Neutrophil (primary cell): Measurements from ENCODE around the gene CREB3L2.

Experiments
- H3K27ac ChIP-seq: fragments of 200-600 bp; sonication (generic); 2 replicates; pipeline ENCODE4 v1.5.1; 2016; ENCODE audit warnings: mild to moderate bottlenecking, moderate library complexity
- H3K27me3 ChIP-seq: fragments of 200-600 bp; sonication (generic); 2 replicates; pipeline ENCODE4 v1.6.0; 2016; ENCODE audit warnings: mild to moderate bottlenecking
- H3K36me3 ChIP-seq: fragments of 200-600 bp; sonication (generic); 2 replicates; pipeline ENCODE4 v1.5.1; 2017
- H3K4me1 ChIP-seq, 2 experiments: fragments of 200-600 bp in 1 of 2; sonication (generic) in 1 of 2; 1 replicate in 1 of 2; 2 replicates in 1 of 2; pipeline versions ENCODE4 v1.5.1 to v1.6.1; 2013 to 2016; ENCODE audit warnings: low read depth in 1 of 2, low read length in 1 of 2, mild to moderate bottlenecking in 1 of 2, moderate library complexity in 1 of 2; ENCODE audit not compliant: control insufficient read depth in 1 of 2, insufficient read depth in 1 of 2
- H3K4me3 ChIP-seq, 2 experiments: fragments of 200-600 bp in 1 of 2; sonication (generic) in 1 of 2; 1 replicate in 1 of 2; 2 replicates in 1 of 2; pipeline ENCODE4 v1.5.1; 2013 to 2016; ENCODE audit warnings: low read depth in 1 of 2, low read length in 1 of 2, mild to moderate bottlenecking in 1 of 2, moderate library complexity in 1 of 2
- H3K9me3 ChIP-seq: fragments of 200-600 bp; sonication (generic); 2 replicates; pipeline ENCODE4 v1.5.1; 2016
- TF ChIP-seq, protein P1 (sequence below): fragments of 200-600 bp; sonication (generic); IDR thresholded peaks from 2 replicates; pipeline ENCODE4 v1.5.1; 2016; ENCODE audit warnings: antibody characterized with exemption

The CREB3L2 gene

DNA sequence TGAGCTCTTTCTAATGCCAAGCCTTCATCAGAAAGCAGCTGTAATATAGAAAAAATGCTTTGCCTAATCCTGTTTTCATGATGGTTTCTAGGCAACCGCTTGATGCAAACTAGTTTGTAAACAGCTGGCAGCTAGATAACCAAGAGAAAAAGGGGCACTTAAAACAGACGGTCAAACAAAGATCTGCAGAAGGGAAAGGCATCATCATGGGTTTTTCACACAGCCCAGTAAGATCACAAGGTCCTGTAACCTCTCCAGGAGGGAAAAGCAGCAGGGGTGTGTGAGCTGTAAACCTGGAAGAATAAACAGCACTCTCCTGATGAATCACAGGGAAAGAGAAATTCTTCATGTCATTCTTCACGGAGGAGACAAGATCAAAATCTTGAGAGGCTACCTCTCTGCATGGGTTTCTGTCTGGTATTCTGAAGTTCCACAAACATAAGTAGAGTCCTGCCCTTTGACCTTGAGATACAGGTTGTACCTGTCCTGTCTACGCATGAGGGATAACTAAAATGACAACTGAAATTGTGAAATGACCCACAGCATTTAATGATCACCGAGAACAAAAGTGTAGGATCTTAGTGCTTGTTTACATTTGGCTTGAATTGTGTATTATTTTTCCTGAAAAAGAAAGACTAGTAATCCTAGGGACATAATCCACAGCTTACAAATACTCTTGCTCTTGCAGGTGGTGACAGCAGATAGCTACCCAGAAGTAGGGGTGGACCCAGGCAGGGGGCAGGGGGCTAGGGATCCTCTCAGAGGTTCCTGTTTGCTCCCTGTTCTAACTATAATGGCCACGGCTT, 48.0 kb downstream of the CREB3L2 start:
- Histone ChIP-seq H3K4me1 (peaks cover 0 to 6% of the 10 kb centered on the region in 2 experiments), H3K4me3 (no peak overlapping the region), H3K36me3 (no peaks in the 10 kb centered on the region), H3K27ac (no peak overlapping the region), H3K9me3 (no peaks in the 10 kb centered on the region), H3K27me3 (no peaks in the 10 kb centered on the region)
- TF ChIP-seq, protein P1, sequence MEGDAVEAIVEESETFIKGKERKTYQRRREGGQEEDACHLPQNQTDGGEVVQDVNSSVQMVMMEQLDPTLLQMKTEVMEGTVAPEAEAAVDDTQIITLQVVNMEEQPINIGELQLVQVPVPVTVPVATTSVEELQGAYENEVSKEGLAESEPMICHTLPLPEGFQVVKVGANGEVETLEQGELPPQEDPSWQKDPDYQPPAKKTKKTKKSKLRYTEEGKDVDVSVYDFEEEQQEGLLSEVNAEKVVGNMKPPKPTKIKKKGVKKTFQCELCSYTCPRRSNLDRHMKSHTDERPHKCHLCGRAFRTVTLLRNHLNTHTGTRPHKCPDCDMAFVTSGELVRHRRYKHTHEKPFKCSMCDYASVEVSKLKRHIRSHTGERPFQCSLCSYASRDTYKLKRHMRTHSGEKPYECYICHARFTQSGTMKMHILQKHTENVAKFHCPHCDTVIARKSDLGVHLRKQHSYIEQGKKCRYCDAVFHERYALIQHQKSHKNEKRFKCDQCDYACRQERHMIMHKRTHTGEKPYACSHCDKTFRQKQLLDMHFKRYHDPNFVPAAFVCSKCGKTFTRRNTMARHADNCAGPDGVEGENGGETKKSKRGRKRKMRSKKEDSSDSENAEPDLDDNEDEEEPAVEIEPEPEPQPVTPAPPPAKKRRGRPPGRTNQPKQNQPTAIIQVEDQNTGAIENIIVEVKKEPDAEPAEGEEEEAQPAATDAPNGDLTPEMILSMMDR: no peak

DNA sequence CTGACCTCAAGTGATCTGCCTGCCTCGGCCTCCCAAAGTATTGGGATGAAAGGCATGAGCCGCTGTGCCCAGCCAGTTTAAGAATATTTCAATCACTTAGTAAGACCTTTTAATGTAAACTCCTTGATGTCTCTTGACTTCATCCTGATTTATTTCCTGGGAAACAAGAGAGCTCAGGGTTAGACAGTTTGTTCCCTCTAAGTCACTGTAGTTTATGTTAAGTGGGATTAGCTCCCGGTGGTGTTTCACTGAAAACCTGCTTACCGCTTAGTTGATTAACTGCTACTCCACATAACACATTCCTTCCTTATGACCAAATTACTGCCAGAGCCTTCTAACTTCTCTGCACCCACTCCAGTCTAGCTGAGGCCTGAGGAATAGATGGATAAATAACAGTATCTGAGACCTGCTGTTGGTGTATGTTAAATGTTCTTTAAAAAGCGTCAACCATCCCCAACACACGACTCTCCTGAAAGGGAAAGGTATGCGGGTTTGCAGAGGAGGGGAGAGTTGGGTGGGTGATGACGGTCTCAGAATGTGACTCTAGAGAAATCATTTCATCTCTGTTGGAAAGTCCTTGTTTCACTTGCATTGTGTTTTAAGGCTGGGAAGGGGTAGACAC, 48.7 kb downstream of the CREB3L2 start:
- no peaks in the 10 kb centered on the region for H3K4me1 ChIP-seq
- no peak overlapping the region for H3K27ac ChIP-seq
- no peak overlapping the region for H3K4me3 ChIP-seq
- TF ChIP-seq, protein P1: no peak
- no peaks in the 10 kb centered on the region for H3K9me3 ChIP-seq
- H3K36me3 ChIP-seq: no peaks in the 10 kb centered on the region
- H3K27me3 ChIP-seq: no peaks in the 10 kb centered on the region

DNA sequence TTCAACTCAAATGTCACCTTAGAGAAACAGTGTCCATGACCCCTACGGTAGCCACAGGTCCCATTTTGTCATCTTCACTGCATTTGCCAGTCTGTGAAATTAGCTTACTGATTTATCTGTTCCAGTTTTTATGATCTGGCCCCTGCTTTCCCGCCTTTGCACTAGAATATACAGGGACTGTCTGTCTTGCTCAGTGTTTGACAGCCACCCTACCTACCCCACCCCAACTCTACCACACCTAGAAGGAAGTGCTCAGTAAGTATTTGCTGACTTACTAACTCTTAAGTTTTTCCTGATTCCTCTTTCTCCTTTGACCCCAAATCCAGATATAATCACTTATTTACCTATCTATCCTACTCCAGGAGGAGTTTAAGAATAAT, 49.5 kb downstream of the CREB3L2 start:
- TF ChIP-seq, protein P1: no peak
- no peaks in the 10 kb centered on the region for H3K27me3 ChIP-seq
- H3K4me3 ChIP-seq: no peak overlapping the region
- no peak overlapping the region for H3K27ac ChIP-seq
- H3K36me3 ChIP-seq: no peaks in the 10 kb centered on the region
- H3K4me1 ChIP-seq: no peaks in the 10 kb centered on the region
- H3K9me3 ChIP-seq: no peaks in the 10 kb centered on the region

DNA sequence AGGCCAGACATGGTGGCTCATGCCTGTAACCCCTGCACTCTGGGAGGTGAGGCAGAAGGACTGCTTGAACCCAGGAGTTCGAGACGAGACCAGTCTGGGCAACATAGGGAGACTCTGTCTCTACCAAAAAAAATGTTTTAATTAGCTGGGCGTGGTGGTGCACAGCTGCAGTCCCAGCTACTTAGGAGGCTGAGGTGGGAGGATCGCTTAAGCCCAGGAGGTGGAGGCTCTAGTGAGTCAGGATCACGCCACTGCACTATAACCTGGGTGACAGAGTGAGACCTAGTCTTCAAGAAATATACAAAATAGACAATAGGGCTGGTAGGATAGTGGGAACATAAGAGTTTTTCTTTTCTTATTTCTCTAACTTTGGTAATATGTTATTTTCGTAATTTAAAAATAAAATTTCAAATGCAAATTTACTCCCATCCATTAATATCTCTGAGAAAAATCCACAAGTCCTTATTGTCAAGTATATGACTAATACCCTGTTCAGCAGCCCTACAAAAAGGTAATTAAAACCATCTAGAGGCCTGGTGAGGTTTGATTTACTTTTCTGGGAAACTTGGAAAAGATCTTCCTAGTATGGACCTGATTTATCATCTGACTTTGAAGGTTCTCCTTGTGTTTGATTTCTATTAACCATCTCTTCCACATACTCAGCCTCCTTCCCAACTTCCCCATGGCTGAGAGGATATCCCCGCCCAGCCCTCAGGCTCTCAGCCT, 50.0 kb downstream of the CREB3L2 start:
- H3K9me3 ChIP-seq: no peaks in the 10 kb centered on the region

DNA sequence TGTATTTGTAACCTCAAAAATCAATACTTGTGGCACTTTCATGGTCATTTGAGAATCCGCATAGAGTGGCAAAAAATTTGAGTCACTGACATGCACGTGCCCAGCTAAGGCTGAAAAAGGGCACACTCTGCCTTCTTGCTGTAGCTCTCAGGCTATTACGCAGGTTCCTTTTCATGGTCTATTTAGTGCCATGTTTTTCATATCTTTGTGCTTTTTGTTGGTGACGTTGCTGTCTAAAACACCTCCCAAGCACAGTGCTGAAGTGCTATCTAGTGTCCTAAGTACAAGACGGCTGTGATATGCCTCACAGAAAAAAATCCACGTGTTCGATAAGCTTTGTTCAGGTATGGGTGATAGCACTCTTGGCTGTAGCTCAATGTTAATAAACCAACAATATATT, 50.9 kb downstream of the CREB3L2 start:
- Histone ChIP-seq H3K27me3 (no peaks in the 10 kb centered on the region), H3K27ac (no peak overlapping the region), H3K4me1 (no peaks in the 10 kb centered on the region), H3K9me3 (no peaks in the 10 kb centered on the region), H3K36me3 (no peaks in the 10 kb centered on the region), H3K4me3 (no peak overlapping the region)
- TF ChIP-seq, protein P1: no peak

More for the DNA sequence above, 50.0 kb downstream of the CREB3L2 start:
- TF ChIP-seq, protein P1: no peak
- H3K36me3 ChIP-seq: no peaks in the 10 kb centered on the region
- H3K4me1 ChIP-seq: no peaks in the 10 kb centered on the region
- no peak overlapping the region for H3K27ac ChIP-seq
- H3K27me3 ChIP-seq: no peaks in the 10 kb centered on the region
- no peak overlapping the region for H3K4me3 ChIP-seq
